HG03064 (cell line): ENCODE results near the gene RSL1D1.
A peak's percentile ranks its signal among the peaks of the same experiment; 100 is the strongest.
"Not testable (repeated sequence)": the region's sequence is repeated elsewhere in the genome, so short reads cannot be mapped to it uniquely, and the experiment has no call there.

Source experiments
- ATAC-seq: cut with Tn5 transposase; IDR thresholded peaks from one replicate; pipeline ENCODE4 v1.9.1; 2021; ENCODE audit warnings: low read depth; ENCODE audit not compliant: unreplicated experiment

Gene RSL1D1

DNA sequence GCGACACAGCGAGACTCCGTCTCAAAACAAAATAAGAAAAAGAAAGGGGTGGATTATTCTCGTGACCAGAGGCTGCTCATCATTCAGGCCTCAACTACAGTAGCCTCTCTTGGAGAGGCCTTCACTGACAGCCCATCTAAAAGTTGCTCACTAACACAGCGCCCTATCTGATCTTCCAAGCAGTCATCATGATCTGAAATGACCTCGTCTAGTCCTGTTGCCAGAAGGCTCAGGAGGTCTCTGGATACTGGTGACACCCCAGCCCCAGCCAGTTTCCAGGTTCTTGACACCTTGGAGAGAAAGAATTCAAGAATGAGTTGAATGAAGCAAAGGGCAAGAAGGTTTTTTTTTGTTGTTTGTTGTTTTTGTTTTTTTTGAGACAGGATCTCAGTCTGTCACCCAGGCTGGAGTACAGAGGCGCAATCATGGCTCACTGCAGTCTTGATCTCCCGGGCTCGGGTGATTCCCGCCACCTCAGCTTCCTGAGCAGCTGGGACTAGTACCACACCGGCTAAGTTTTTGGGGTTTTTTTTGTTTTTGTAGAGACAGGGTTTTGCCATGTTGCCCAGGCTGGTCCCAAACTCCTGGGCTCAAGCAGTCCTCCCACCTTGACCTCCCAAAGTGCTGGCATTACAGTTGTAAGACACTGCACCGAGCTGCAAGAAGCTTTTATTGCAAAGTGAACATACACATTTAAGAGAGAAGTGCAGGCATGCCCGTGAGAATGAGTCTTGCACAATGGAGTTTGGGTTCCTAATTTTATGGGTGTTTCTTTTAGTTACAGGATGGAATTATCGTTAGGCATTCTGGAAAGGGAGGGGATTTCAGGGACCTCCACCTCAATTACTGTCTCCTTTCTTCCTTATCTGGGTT lies 51.6 kb downstream of the RSL1D1 start:
- no peak for ATAC-seq

DNA sequence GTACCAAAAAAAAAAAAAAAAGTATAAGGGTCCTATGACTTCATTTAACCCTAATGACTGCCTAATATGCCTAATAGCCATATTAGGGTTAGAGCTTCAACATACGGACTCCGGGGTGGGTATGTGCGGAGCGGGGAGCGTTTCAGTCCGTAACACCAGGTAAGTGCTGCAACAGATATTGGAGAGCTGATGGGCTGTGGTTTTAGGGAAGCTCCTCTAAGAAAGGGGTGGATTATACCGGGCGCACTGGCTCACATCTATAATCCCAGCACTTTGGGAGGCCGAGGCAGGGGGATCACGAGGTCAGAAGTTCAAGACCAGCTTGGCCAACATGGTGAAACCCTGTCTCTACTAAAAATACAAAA lies 52.3 kb downstream of the RSL1D1 start:
- ATAC-seq: no peak

DNA sequence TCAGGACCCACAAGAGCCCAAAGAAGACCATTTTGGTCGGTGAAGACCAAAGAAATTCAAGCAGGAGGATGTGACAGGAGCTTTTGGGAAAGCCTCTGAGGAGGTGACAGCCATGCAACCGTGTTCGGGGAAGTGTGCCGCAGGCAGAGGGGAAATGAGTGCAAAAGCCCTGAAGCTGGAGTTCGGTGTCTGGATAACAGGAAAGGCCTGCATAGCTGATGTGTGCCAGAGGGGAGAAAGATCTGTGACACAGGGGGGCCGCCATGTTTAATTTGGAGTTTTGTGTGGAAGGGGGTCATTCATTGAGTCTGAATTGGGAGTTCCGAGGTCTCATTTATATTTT lies 53.4 kb downstream of the RSL1D1 start:
- ATAC-seq: peak; percentile 10

DNA sequence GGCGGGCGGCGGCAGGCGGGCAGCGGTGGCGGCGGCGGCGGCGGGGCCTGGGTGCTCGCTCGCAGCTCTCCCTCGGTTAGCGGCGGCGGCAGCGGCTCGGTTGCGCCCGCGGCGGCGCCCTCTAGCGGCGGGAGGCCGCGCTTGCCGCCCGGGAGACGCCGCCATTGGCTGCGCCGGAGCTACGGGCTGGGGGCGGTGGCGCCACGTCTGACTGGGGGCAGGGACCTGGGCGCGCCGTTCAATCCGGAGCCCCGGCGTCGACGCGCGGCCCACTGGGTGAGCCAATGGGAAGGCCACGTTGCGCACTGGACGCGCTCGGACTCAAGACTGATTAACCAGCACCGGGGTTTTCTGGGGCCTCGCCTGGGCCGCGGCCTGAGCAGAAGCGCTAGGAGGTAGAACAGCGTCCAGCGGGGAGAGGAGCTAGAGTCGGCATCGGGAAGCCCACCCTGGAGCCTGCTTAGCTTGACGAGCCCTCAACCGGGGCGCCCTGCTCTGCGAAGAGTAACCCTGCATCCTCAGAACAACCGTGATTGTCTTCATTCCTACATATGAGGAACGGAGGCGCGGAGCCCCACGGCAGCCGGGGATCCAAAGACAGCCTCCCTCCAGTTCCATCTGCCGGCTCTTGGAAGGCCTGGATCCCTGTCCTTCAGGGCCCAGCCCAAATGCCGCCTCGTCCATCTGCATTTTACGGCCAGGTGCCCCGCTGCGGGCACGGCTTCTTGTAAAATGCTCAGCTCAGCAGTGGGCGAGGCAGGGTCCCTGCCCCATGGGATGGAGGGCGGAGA lies 54.0 kb downstream of the RSL1D1 start, which contains the start of gene ZC3H7A:
TSS of gene ZC3H7A (minus strand) at position 93 of the 791 bp plus-strand sequence. CDS start 14,904 bp downstream, outside the sequence.
- peak; percentile 77 for ATAC-seq

DNA sequence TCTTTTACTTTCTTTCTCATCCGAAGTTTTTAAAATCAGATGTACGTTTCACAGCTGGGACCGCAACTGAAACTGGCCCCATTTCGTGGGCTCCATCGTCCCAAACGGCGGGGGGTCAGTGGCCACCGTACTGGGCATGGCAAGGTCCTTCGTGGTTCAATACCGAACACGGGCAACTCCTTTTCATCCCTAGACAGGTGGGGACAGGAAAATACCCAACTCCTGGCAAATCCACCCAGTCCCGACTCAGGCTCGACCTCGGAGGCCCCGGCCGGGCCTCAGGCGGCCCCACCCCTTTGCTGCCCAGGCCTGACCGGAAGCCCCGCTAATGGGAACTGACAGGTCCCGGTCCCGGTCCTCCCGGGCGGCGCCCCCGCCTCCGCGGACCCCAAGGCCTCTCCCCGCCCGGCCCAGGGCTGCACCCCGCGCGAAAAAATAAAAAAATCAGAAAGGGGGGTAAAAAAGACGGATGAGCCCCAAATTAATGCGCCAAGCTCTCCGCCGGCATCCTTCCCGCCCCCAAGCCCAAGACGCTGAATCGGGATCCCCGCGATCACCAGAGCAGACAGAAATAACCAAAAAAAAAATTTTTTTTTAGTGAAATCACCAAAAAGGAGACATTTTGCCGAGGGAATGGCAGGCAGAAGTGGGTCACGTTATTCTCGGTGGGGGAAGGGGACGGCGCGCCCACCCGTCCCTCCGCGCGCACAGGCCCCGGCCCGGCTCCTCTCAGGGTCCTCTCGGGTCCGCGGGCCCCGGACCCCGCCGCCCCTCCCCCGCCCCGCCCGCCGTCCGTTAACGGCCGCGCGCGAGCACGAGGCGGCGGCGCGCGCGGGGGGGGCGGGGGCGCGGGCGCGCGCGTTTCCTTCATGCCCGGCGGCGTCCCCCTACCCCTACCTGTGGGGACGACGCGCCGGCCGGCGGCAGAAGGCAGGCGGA lies 54.8 kb downstream of the RSL1D1 start:
- peak; percentile 4 for ATAC-seq

DNA sequence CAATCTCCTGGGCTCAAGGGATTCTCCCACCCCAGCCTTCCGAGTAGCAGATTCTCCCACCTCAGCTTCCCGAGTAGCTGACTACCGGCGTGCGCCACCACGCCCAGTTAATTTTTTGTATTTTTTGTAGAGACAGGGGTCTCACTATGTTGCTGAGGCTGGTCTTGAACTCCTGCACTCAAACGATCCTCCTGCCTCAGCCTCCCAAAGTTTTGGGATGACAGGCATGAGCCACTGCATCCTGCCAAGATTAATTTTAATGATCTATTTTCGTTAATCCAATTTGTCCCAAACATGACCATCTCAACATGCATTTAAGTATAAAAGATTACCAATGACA lies 55.5 kb downstream of the RSL1D1 start:
- ATAC-seq: no peak

DNA sequence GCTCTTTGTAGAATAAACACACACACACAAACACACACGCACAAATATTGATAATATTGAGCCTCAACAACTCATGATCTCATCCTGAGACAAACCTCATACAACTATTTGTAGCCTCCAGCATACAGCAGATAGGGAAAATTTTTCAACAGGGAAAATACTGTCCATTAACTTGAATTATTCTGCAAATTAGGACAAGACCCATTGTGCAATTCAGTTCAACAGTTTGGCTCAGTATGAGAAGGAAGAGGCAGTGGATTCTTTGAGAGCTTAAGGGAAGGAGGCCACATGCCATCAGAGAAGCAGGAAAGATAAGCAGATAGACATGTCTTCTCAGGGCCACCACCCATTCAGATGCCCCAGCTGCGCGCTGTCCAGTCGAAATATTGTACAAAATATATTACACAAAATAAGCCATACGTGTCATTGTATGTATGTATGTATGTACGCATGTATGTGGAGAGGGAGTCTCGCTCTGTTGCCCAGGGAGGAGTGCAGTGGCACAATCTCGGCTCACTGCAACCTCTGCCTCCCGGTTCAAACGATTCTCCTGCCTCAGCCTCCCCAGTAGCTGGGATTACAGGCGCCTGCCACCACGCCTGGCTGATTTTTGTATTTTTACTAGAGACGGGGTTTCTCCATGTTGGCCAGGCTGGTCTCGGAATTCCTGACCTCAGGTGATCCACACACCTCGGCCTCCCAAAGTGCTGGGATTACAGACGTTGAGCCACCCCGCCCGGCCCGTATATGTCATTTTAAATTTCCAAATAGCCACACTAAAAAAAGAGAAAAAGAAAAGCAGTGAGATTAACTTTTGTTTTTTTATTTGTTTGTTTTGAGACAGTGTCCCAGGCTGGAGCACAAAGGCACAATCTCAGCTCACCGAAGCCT lies 56.1 kb downstream of the RSL1D1 start:
- no peak for ATAC-seq

DNA sequence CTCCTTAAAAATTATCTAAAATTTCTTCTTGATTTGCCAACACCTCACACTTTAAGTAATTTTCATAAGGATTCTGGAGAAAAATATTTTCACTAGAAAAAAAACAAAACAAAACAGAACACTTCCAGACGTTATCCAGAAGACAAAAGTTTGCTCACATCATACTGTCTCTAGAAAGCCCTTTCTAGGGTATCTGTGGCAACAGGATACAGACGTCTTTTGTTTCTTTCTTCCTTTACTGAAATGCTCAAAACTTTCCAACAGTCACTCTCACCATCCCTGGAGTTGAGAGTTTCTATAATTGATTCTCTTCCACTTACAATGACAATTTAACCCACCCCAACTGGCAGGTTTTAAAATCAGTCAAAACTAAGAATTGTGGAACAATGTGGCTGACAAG lies 56.9 kb downstream of the RSL1D1 start:
- no peak for ATAC-seq

DNA sequence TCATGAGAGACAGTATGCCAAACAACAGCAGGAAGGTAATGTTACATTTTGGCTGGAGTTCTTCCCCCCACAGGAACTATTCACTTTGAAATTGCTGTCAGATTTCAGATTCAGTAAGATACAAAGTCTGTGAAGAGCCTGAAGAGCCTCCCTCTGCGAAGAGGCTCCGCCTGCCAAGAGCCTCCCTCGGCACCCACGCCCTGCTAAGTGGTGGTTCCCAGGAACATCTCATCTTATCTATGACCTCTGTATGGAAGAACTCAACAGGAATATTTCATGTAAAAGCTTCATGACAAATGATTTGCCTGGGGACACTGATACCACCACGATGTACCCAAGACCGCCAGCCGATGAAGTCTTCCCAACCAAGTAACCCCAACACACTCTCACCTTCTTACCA lies 57.5 kb downstream of the RSL1D1 start:
- ATAC-seq: no peak

DNA sequence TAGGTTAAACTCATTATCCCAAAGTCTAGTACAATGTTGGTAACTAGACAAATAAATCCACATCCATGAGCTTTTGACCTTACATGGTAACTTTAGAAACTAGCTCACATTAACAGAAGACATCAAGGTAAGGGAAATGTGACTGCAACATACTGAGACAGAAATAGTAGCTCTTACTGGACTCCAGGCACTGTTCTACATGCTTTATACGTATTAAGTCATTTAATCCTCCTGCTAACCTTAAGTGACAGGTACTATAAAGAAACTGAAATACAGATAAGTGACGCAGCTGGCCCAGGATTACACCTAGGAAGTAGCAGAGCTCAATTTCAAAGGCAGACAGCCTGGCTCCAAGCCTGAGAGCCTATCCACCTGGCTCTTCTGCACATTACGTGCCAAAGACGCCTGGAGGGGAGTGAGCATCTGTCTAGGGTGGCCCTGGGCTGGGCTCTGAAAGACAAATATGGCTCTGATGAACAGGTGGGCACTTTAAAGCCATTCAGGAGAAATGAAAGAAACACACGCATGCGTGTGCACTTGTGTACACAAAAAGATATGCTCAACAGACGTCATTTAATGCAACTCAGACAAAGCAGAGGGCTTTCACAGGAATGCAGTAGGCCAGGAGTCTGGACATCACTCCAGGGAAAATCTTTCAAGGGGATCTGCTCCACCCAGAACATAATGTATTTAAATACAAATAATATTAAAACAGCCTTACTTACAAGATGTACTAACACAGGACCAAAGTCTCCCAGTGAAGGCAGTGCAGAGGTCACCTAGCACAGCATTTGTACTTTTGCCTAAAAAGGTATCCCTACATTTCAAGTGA lies 58.7 kb downstream of the RSL1D1 start:
- no peak for ATAC-seq

DNA sequence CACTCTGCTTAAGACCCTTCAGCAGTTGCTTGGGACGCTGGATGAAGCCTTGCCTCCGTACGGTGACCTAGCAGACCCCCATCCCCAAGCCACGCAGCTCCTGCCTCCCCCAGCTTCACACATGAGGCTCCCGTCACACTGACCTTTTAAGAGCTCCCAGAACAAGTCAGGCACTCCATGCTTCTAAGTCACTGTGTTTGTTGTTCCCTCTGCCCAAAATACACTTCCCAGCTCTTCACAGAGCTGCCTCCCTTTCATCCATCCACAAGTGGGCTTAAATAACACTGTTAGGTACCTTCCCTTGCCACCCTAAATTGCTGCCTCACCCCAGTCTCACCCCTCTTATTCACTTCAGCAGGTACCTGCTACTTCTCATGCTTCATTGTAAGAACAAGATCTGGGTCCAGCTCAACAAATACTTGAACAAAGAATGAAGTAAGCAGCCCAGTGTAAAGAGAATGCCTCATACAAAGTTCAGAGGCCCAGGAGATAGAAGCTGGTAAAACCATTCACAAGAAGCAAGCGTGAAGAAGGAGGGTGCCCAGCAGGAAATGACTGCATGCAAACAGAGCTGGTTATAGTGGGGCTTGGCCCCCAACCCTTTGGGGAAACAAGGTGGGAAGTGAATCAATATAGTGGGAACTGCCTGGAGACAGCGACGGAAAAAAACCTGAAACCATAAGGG lies 60.1 kb downstream of the RSL1D1 start:
- ATAC-seq: no peak

DNA sequence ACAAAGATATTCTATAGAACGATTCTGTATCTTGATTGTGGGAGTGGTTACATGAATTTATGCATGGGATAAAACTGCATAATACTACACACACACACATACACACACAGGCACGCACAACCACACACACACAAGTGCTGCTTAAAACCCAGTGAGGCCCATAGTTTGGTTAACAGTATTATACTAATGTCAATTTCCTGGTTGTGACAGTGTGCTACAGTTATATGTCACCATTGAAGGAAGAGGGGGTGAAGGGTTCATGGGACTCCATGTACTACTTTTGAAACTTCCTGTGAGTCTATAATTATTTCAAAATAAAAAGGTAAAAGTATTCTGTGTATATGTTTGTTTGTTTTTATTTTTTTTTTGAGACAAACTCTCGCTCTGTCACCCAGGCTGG lies 62.4 kb downstream of the RSL1D1 start:
- no peak for ATAC-seq

DNA sequence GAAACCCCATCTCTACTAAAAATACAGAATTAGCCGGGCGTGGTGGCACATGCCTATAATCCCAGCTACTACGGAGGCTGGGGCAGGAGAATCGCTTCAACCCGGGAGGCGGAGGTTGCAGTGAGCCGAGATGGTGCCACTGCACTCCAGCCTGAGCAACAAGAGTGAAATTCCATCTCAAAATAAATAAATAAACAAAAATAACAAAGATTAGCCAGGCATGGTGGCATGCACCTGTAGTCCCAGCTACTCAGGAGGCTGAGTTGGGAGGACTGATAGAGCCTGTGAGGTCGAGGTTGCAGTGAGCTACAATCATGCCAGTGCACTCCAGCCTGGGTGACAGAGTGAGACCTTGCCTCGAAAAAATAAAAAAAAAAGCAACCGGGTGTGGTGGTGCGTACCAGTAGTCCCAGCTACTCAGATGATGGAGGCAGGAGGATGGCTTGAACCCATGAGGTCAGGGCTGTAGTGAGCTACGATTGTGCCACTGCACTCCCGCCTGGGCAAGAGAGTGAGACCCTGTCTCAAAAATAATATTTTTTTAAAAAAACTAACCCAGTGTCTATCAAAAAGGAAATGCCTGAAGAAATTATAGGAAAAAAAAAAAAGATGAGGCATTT lies 66.3 kb downstream of the RSL1D1 start:
- ATAC-seq: not testable (repeated sequence)

DNA sequence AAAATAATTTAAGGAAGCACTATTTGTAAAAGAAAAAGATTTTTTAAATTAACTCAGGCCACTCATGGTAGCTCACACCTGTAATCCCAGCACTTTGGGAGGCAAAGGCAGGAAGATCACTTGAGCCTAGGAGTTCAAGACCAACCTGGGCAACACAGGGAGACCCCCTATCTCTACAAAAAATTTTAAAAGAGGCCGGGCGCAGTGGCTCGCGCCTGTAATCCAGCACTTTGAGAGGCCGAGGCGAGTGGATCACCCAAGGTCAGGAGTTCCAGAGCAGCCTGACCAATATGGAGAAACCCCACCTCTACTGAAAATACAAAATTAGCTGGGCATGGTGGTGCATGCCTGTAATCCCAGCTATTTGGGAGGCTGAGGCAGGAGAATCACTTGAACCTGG lies 67.0 kb downstream of the RSL1D1 start:
- ATAC-seq: not testable (repeated sequence)

DNA sequence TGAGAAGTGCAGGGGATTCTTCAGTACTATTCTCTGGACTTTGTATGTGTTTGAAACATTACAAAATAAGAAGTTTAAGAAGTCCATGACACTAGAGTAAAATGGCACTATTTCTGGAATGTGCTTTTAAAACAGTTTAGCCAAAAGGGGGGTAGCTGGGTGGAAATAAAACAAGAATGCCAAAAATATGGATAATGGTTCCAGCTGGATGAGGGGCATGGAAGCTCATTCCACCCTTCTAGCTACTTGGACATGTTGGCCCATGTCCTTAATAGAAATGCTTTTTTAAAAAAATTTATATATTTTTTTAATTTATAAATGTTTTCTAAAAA lies 67.3 kb downstream of the RSL1D1 start:
- no peak for ATAC-seq
